SH-SY5Y (cell line): Measurements from ENCODE around the gene CCDC116.

Source experiments
- GATA2 ChIP-seq: IDR thresholded peaks from 2 replicates; pipeline ENCODE4 v1.6.1; 2011; ENCODE audit warnings: mild to moderate bottlenecking, low read depth, low read length
- GATA3 ChIP-seq: IDR thresholded peaks from 2 replicates; pipeline ENCODE4 v1.6.1; 2011; ENCODE audit warnings: low read depth, mild to moderate bottlenecking, low read length, moderate library complexity

The CCDC116 gene, protein sequence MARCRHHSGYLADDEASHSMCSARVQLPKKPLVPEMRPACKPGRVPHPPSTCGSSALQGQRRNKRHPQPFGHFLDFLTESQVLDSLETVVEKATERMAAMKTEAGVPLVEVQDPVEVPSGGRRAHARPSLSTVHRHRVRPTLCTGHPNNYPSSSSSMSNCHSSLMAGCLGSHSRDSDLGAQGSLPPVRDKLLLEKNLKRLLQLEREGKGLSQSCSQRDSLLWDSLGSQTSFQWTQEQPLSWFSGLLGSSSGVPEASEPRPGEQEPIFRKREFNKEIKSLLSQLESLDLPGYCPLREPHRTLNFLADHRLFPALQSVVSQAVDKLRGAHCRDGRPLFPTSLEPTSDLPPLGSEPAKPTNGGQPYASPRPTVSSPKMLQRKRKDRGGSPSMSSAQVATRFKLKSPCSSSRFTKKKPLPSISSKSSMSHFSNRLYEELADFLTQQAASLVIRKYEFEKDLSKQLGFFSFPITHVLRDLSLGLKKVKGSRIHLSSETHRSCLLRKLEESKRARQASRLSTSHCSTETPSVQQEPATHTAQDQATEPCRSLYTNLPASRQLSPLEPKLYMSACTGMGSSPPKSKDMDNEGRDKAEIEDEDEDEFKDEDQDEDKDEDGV

DNA sequence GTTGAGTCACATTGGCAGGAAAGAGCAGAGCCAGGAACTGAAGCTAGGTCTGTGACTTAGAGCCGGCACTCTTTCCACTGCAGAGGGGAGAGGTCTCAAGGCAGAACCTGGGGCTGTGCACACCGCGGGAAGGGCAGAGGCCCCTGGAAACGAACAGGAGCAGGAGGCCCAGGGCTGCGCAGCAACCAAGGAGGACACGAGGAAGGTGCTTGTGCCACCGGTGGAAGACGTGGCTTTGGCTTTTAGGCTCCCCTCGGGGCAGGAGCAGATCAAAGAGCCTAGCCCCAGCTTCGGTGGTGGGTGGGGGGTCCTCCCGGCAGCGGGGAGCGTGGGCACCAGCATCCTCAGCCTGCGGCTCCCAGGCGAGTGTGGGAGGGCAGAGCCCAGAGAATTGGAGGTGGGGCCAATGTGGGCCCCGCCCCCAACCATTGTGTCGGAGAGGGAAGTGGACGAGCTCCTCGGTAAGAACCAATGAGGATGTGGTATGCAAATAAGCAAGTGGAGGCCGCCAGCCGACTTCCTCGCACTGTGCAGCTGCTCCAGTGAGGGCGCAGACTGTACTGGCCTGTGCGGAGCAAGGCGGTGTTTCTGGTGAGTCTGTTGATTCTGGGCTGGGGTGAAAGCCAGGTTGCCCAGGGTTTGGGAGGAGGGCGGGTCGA is at the start of gene CCDC116:
CCDC116 (plus strand) TSS at position 524 of the 659 bp plus-strand sequence. CDS start 422 bp downstream, outside the sequence.
- TF ChIP-seq GATA3: no peak

DNA sequence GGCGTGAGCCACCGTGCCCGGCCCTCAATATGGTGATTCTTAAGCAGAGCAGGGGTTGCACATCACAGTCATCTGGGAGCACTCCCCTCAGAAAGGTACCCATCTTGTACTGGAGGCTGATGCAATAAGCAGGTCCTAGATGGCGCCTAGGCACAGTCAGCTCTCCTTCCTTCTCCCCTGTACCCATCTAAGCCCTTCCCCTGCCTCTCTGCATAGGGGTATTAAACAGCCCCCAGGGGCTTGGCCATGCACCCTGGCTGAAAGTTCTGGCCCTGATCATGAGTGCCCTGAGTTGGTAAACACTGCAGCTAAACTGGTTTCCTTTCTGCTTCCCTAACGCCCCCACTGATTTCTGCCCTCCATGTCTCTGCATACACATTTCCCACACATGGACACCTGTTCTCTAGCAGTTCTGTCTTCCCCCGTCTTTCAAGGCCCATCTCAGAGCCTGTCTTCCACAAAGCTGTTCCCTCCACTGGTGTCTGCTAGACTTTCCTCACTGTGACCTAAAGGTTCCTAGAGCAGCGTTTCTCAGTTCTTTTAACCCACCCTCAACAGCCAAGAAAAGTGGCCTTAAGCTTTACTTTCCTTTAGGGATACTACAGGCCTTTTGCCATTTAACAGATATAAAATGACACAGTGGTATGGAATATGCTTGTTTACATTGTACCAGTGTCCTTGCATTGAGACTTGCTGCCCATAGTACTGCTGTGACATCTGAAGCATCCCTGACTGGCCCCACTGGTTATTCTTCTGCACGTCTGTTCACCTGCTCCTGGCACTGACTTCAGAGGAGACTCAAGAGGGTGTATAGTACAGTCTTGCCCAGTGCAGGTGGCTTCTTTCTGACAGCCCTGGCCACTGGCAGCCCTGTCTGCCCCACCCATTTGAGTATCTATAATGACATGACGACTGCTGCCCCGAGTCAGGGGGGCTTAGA is 49.5 kb upstream of the CCDC116 start:
- TF ChIP-seq GATA3: no peak
- TF ChIP-seq GATA2: no peak

DNA sequence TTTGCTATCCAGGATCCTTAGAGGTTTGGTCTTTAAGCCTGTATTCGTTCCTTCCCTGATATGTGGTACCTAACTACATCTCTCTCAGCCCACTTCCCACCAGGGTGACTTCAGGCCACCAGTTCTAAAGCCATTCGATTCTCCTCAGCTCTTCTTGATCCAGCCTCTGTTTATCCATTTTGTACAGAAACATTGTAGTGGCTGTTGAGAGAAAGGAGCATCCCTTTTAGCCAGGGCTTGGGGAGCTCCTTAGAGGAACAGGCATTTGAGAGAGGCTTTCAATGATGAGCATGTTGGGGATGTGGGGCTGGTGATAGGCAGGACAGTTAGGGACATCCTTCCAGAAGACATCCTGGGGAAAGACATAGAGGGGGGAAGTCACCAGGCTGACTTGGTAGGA is 47.2 kb upstream of the CCDC116 start:
- no peak for TF ChIP-seq GATA2
- TF ChIP-seq GATA3: no peak

DNA sequence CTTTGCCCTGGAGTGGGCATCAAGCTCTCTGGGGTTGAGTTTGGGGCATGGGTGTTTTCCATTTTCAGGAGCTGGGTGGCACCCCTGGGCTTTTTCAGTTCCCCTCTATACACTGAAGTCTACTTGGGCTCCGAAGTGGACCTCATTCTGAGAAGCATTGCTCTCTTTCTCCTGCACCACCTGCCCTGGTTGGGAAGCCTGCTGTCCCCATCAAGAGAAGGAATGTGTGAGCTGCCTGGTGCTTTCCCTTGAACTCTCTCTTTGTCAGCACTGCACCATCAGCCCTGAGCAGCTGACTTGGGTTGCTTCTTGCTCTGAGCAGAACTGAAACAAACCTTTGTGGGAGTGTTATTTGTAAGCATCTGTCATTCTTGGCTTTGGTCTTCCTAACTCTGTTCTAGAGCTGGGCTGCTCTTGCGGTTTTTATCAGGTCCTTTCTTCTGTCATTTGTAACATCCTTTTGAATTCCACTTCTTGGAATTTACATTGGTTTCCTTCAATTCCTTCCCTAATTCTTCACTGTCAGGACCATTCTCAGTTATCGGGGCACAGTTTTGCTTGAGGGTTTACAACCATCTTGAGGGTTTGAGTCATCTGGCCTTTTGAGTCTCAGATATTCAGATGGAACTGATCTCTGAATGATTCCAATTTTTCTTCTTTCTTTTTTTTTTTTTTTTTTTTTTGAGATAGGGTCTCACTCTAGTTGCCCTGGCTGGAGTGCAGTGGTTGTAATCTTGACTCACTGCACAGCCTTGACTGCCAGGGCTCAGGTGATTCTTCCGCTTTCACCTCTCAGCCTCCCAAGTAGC is 44.6 kb upstream of the CCDC116 start:
- no peak for TF ChIP-seq GATA3
- no peak for TF ChIP-seq GATA2

DNA sequence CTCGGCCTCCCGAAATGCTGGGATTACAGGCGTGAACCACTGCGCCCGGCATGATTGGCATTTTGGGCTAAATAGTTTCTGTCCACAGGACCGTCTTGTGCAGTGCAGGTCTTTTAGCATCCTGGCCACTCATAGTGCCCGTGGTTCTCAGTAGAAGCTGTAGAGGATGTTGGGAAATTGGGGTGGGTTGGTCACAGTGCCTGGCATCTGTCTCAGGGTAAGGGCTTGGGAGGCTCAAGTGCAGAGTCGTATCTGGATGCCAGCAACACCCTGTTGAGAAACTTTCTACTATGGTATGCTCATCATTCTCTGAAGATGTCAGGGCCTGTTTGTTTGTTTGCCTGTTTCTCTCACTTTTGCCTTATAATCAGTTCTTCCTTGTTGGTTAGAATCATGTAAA is 43.2 kb upstream of the CCDC116 start:
- no peak for TF ChIP-seq GATA2
- no peak for TF ChIP-seq GATA3

DNA sequence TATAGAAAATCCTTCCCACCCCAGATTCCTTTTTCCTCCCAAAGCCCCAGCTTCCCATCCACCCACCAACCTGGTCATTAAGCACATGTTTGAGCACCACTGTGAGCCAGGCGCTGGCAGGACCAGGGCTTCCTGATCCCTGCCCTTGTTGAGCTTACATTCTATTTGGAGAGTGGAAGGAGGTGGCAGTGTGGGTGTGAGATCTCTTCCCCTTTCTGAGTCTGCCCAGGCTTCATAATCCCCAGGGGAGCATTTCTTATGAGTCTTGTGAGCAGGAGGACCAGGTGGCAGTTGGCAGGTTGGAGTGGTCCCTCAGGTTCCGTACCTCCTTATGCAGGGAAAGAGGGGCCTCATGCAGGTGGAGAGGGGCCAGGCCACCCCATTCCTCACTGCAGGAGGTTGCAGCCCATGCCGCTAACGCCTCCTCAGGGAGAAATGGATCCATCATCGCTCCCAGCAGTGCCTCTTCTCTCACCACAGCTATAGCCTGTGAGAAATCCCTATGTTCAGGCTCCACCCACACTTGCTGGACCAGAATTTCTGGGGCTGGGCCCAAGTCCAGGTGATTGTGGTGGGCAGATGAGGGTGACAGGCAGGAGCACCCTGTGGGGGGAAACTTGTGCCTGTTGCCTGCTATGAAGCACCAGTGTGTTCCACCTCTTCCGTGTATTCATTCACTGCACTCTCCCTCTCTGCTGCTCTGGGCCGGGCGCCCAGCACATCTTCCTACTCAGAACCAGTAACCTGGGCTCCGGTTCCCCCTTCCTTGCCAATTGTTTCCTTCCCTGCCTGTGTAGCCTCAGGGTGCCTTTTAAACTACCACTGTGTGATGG is 41.5 kb upstream of the CCDC116 start:
- TF ChIP-seq GATA3 (no peak), GATA2 (no peak)

DNA sequence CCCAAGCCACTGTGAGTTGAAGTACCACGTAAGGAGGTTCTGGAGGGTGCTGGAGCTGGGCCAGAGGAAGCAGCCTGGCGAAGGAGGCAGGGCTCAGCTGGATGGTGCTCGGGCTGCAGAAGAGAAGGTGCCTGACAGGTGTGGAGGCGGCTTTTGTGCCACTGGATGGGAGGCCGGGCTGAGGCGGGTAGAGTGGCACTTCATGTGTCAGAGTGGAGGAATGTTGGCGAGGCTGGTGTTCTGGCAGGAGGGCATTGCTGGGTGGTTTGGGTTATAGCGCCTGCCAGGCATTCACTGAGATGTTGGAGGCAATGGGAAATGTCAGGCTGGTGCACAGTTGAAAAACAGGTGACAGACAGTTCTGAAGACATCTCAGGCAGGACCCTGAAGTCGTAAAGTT is 40.9 kb upstream of the CCDC116 start:
- TF ChIP-seq GATA2 (no peak), GATA3 (no peak)

DNA sequence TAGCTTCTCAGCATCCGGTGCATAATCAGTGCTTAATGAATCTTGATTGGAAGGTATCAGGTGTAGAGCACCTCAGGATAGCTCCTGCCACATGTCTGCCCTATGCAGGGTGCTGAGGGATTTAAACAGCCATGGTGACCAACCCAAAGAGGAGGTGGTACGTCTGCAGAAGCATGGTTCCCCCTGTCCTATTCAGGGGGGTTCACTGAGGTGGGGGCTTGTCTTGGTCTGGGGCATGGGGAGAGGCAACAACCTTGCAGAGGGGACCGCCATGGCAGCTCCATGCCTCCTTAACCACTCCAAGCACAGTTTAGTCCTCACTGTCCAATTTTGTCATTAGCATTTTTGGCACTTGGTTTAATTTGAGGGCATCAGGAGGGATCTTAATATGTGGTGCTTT is 40.1 kb upstream of the CCDC116 start:
- TF ChIP-seq GATA2 (no peak), GATA3 (no peak)

DNA sequence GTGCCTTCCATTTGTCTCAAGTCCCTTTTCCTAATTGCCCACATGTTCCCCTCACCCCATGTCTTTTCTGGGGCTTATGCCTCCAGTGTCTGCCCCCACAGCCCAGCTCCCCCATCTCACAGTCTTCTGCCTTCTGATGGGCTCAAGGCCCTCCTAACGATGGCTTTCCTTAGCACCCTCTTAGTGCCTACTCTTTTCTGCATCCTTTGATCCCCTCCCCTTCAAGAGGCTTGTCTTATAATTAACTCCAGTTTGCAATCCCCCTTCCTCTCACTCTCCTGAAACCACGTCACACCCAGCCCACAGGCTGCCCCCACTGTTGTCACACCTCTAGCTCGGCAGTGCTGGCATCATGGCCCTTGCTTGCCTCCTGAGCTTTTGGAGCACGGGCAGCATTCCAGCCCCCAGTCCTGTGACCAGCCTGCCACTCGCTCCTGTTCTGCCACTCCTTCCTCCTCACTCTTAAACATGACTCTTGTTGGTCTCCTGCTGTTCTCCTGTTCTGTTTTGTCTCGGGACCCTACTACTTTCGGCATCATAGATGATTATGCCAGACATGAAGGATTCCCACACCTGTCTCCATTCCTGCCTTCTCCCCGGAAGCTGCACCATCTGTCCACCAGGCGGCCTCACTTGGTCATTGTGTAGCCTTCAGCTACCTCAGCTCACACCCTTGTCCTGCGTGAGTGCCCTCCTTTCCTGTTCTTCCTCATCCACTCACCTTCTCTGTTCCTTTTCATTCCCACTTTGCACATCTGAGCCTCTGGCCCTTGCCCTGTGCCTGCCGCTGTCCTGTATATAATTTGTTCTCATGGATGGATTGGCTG is 38.9 kb upstream of the CCDC116 start:
- TF ChIP-seq GATA3 (no peak), GATA2 (no peak)

DNA sequence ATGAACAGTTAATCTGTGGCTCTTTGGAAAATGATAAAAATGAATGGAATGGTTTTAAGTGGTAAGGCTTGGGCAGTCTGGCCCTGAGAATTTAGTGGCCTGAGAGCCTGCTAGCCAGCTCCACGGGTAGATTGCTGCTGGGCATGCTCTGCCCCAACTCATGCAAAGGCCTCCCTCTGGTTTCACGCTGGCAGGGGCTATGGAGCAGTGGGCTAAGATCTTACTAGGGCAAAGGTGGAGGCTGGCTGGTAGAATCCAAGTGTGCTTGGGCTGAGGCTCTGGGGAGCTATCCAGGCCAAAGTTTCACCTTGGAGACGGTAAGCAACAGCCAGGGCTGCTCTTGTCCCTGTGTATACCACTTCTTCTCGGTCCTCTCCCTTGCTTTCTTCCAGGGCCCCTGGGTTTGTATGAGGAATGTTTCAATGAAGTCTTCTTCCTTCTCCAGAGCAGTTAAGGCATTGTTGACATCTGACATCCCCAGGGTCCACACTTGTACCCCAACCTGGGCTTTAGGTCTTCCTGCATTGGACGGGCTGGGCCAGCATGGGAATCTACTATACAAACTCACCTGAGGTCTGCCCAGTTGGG is 37.6 kb upstream of the CCDC116 start:
- TF ChIP-seq GATA2 (no peak), GATA3 (no peak)

DNA sequence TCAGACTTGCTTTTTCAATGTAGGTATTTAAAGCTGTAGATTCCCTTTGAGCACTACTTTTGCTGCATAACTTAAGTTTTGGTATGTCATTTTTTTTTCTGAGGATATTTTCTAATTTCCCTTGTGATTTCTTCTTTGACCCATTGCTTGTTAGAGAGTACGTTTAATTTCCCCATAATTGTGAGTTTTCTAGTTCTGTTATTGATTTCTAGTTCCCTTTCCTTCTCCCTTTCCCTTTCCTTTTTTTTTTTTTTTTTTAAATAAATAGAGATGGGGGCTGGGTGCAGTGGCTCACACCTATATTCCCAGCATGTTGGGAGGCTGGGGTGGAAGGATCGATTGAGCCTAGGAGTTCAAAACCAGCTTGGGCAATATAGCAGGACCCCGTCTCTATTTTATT is 34.3 kb upstream of the CCDC116 start:
- TF ChIP-seq GATA3 (no peak), GATA2 (no peak)
